Measurements from ENCODE around the gene TOMM7. TPM values are rescaled to one million over a fixed set of nuclear protein-coding genes. Genes with fewer than 3 reads are reported as not detected.
"Not testable (repeated sequence)": the region's sequence is repeated elsewhere in the genome, so short reads cannot be mapped to it uniquely, and the experiment has no call there.

TOMM7 gene
- total RNA-seq, 1 donor from 2014 or later: 194 TPM

- no peak for DNase-seq
These were observed 755 bp downstream of the TOMM7 start for GRCh38 chr7:22821702-22822485.

DNA sequence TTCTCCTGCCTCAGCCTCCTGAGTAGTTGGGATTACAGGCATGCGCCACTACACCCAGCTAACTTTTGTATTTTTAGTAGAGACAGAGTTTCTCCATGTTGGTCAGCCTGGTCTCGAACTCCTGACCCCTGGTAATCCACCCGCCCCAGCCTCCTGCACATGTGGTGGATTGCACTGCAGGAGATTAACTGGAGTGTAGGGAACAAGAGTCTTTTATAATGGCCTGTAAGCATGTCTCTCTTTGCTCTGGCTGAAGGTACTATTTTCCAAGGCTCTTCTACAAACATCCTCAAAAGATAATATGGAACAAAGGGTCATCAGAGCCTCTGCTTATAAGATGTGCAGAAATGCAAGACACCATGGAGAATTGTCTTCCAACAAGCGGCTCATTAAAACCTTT is 3.2 kb downstream of the TOMM7 start:
- no peak for DNase-seq

- no peak for DNase-seq
These were observed 8.1 kb downstream of the TOMM7 start for GRCh38 chr7:22814261-22815208.

GRCh38 chr7:22812353-22812752 is 10.3 kb downstream of the TOMM7 start:
- no peak for DNase-seq

- DNase-seq: no peak
These were observed 10.8 kb downstream of the TOMM7 start for GRCh38 chr7:22811746-22812280.

DNA sequence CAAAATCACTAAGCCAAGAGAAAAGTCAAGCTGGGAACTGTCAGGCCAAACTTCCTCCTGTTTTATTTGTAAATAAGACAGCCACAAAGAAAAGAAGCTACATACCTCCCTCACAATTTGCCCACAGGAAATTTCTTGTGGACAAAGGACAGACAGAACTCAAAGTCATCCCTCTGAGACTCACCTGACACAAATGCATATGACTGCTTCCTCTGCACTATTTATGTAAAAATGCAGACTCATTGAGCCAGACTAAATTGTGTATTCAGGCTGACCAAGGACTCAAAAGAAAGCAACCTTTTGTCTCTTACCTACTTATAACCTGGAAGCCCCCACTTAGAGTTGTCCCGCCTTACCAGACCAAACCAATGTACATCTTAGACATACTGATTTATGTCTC is 11.8 kb downstream of the TOMM7 start:
- DNase-seq: no peak

- DNase-seq: no peak
These were observed 12.6 kb downstream of the TOMM7 start for GRCh38 chr7:22809902-22810642.

GRCh38 chr7:22808140-22808539 is 14.5 kb downstream of the TOMM7 start:
- no peak for DNase-seq

GRCh38 chr7:22806752-22807151 is 15.9 kb downstream of the TOMM7 start:
- no peak for DNase-seq

DNA sequence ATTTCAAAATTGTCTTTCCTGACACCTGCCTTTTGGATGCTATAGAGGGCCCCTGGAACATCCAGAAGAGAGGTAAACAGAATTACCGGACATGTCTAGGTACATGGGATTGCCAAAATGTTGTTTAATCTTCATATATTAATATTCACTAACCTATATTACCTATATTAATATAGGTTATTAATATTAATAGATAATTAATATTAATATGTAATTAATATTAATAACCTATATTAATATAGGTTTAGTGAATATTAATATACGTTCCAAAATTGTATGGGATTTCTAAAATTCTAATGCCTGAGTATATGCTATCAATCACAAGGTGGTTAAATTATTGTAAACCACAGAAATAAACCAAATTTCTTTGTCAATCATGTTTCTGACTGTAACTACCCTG is 17.4 kb downstream of the TOMM7 start:
- no peak for DNase-seq

DNA sequence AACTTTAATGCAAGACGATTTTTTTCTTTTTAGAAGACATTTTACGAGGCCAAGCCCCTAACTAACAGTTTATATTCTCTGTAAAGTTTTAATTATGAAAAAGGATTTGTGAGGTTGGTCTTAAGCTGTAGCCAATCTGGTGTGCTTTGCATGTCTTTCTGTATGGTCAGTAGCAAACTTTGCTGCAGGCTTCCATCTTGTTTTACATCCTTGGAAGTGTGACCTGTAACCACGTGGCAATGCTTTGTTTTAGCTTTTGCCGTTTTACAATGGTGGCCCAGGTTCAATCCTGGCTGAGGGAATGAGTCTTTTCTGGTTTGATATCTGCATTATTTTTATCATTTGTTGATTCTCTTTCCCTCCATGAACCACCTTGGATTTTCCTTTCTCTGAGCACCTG is 19.8 kb downstream of the TOMM7 start:
- not testable (repeated sequence) for DNase-seq

DNA sequence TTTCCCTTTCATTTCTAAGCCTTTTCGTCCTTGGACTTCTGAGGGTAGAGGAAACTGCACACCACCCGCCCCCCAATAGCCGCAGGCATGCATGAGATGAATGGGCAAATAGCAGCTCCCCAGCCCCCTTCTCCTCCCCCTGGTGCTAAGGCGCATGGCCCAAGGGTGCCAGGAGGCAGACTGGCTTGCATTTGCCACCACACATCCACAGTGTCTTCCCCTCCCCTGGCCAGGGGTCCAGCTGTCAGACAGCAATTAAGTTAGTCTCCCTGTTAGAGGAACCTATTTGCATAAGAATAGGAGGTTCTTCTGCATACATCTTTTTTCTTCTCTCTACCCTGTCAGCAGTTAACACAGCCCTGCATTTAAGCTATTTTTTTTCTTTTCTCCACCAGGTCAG is 20.2 kb downstream of the TOMM7 start:
- no peak for DNase-seq

GRCh38 chr7:22801912-22802311 is 20.7 kb downstream of the TOMM7 start:
- DNase-seq: no peak

- DNase-seq: no peak
These were observed 23.0 kb downstream of the TOMM7 start for GRCh38 chr7:22799633-22800032.

- DNase-seq: no peak
These were observed 28.8 kb downstream of the TOMM7 start for GRCh38 chr7:22793593-22794462.

DNA sequence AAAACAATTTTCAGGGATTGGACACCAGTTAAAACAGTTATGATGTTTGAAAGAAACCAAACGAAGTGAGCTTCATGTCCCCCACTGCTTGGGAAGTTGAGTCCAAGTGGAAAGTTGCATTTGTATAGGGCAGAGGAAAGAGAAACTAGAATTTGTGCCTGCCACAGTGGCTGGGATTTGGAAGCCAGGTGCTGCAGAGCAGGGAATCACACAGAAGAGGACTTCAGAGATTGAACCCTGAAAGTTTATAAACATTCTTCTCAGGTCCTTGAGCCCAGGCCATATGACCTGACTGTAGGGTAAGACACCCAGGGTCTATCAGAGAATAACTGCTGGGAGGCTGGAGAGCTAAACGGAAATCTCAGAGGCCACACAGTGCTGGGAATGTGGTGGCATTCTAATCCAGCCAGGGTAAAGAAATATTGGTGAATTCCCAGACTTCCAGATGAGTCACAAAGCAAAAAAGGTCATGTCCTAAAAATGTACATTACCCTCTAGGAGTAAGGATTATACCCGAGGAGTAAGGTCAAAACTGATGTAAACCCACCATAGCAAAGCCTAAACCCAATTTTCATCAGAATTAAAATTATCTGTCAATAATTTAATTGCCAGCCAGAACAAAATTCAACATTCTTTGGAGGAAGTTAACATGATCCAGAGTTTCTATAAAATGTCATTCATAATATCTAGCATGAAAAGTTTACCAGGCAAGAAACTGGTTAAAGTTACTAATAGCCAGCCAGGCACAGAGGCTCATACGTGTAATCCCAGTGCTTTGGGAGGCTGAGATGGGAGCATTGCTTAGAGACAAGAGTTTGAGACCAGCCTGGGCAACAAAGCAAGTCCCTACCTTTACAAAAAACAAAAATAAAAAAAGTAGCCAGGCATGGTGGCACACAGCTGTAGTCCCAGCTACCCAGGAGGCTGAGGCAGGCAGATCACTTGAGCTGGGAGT is 31.2 kb downstream of the TOMM7 start:
- DNase-seq: no peak

GRCh38 chr7:22790640-22791039 is 32.0 kb downstream of the TOMM7 start:
- DNase-seq: not testable (repeated sequence)

GRCh38 chr7:22787951-22788350 is 34.7 kb downstream of the TOMM7 start:
- no peak for DNase-seq

GRCh38 chr7:22786290-22786932 is 36.2 kb downstream of the TOMM7 start:
- DNase-seq: no peak

DNA sequence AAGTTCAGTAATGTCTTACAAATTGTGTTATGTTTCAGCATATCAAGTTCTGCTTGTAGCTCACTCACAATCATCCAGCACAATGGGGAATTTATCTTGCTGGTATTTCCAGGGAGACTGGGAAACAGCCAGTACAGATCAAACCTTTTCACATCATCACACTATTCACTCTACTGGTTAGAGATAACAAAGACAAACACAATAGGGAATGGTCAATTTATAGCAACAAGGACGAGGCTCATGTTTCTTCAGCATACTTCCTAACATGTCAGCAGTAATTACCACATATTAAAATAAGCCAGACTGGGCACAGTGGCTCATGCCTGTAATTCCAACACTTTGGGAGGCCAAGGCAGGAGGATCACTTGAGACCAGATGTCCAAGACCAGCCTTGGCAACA is 38.3 kb downstream of the TOMM7 start:
- no peak for DNase-seq
